GM12878 (cell line): Measurements from ENCODE around the gene CAPN15. TPM values are rescaled to one million over a fixed set of nuclear protein-coding genes. Genes with fewer than 3 reads are reported as not detected.

Source experiments
- ATAC-seq: fragments of 200-7000 bp; cut with Tn5 transposase; 3 replicates; pipeline ENCODE4 v1.9.1; 2020; ENCODE audit warnings: mild to moderate bottlenecking, moderate library complexity
- BruUV-seq: library from RNA; stranded (reverse); fragments of 400-500 nt; replicated peaks from 2 replicates; lab custom pipeline; 2021; lab: Mats Ljungman, UMichigan
- CTCF ChIA-PET: fragments of 300-600 bp; sonication (Branson Sonifier 250); formaldehyde crosslinking; extraction: SDS; loops from one replicate; lab custom pipeline; 2021; ENCODE audit warnings: inconsistent platforms; lab: Yijun Ruan, JAX
- POLR2A ChIA-PET: fragments of 350-600 bp; formaldehyde crosslinking; extraction: SDS; loops from one replicate; lab custom pipeline; 2021; ENCODE audit warnings: inconsistent platforms; lab: Charles Lee
- RAD21 ChIA-PET: fragments of 300-600 bp; sonication (Branson Sonifier 250); formaldehyde crosslinking; loops from one replicate; lab custom pipeline; 2023; ENCODE audit warnings: antibody characterized with exemption; ENCODE audit not compliant: unreplicated experiment; lab: Charles Lee
- SMC1A ChIA-PET: fragments of 300-600 bp; sonication (Branson Sonifier 250); formaldehyde crosslinking; loops from one replicate; lab custom pipeline; 2023; ENCODE audit not compliant: unreplicated experiment, uncharacterized antibody; lab: Charles Lee
- DNase-seq: peaks from one replicate; pipeline ENCODE4 v3.0.0-alpha.2; 2011; ENCODE audit warnings: low read depth, low spot score
- FAIRE-seq: peaks from 3 replicates; lab custom pipeline; 2011; peaks lifted over from hg19 to GRCh38; lab: Jason Lieb, UNC
- H2AFZ ChIP-seq: 2 replicates; pipeline ENCODE4 v1.6.0; 2011; ENCODE audit warnings: low read depth, low read length, control low read depth; ENCODE audit not compliant: control insufficient read depth
- H3K27ac ChIP-seq: 2 replicates; pipeline ENCODE4 v1.5.1; 2011; ENCODE audit warnings: control low read depth; ENCODE audit not compliant: control insufficient read depth, insufficient read depth
- H3K27me3 ChIP-seq, 2 experiments: replicated peaks in 1 of 2; 2 replicates each; pipeline versions ENCODE4 v1.6.0 to v1.6.1; 2011; ENCODE audit warnings: low read length in 1 of 2; ENCODE audit not compliant: control insufficient read depth in 2 of 2, insufficient read depth in 2 of 2
- H3K36me3 ChIP-seq, 2 experiments: 2 replicates each; pipeline ENCODE4 v1.5.1; 2011; ENCODE audit warnings: low read length in 1 of 2; ENCODE audit not compliant: control insufficient read depth in 2 of 2, insufficient read depth in 2 of 2
- H3K4me1 ChIP-seq: 2 replicates; pipeline ENCODE4 v1.6.1; 2011; ENCODE audit warnings: mild to moderate bottlenecking, low read length, moderate library complexity, mixed read lengths; ENCODE audit not compliant: control insufficient read depth, insufficient read depth
- H3K4me2 ChIP-seq: 2 replicates; pipeline ENCODE4 v1.6.0; 2011; ENCODE audit warnings: control low read depth; ENCODE audit not compliant: control insufficient read depth, insufficient read depth
- H3K4me3 ChIP-seq: fragments of 200-600 bp; sonication (generic); 2 replicates; pipeline ENCODE4 v1.5.1; 2016
- H3K79me2 ChIP-seq: 2 replicates; pipeline ENCODE4 v1.6.0; 2011; ENCODE audit warnings: low read length; ENCODE audit not compliant: control insufficient read depth, insufficient read depth
- H3K9ac ChIP-seq: 2 replicates; pipeline ENCODE4 v1.8.0; 2011; ENCODE audit warnings: low read length, control low read depth, mixed read lengths; ENCODE audit not compliant: control insufficient read depth, insufficient read depth
- H3K9me3 ChIP-seq: replicated peaks from 3 replicates; pipeline ENCODE4 v1.5.1; 2011; ENCODE audit warnings: mild to moderate bottlenecking, low read length; ENCODE audit not compliant: control insufficient read depth, insufficient read depth
- H4K20me1 ChIP-seq: 2 replicates; pipeline ENCODE4 v1.6.0; 2011; ENCODE audit not compliant: control insufficient read depth, insufficient read depth
- CBFB ChIP-seq: IDR thresholded peaks from 2 replicates; pipeline ENCODE4 v1.6.1; 2016; ENCODE audit warnings: antibody characterized with exemption, low read depth
- FOXM1 ChIP-seq: IDR thresholded peaks from 2 replicates; pipeline ENCODE4 v1.6.1; 2012; ENCODE audit warnings: low read depth, mild to moderate bottlenecking, inconsistent platforms, low read length, moderate library complexity
- IKZF1 ChIP-seq: fragments of 450-650 bp; conservative IDR thresholded peaks from 2 replicates; pipeline ENCODE4 v1.6.1; 2017; ENCODE audit warnings: antibody characterized with exemption, mild to moderate bottlenecking
- IRF5 ChIP-seq: fragments of 450-650 bp; IDR thresholded peaks from 2 replicates; pipeline ENCODE4 v1.6.1; 2017; ENCODE audit warnings: borderline replicate concordance
- NR2C2 ChIP-seq: IDR thresholded peaks from 2 replicates; pipeline ENCODE4 v1.6.1; 2011; ENCODE audit warnings: borderline replicate concordance, low read depth; ENCODE audit not compliant: control insufficient read depth, insufficient read length
- REST ChIP-seq: IDR thresholded peaks from 2 replicates; pipeline ENCODE4 v1.6.1; 2012; ENCODE audit warnings: mild to moderate bottlenecking, low read depth, low read length
- ZBTB11 ChIP-seq: fragments of 450-650 bp; formaldehyde crosslinking; IDR thresholded peaks from 2 replicates; pipeline ENCODE4 v1.5.0; 2022; ENCODE audit warnings: mild to moderate bottlenecking, missing genetic modification characterization
- WGBS: methylation state at CpG from one replicate; pipeline ENCODE4 v1.1.6; 2016; ENCODE audit warnings: low lambda C conversion rate; ENCODE audit not compliant: insufficient replicate concordance, insufficient coverage; ENCODE audit errors: missing lambda C conversion rate; 5-methylcytosine and 5-hydroxymethylcytosine counted together
- in situ Hi-C: fragments of 300-500 bp; cut with MboI; formaldehyde crosslinking; loops from 9 replicates; pipeline ENCODE4 v1.14.3; 2018; ENCODE audit warnings: mixed read lengths
- intact Hi-C: fragments of 100-400 bp; cut with micrococcal nuclease; formaldehyde crosslinking; loops from one replicate; pipeline ENCODE4 v1.14.2; 2022; ENCODE audit not compliant: unreplicated experiment
- polyA plus RNA-seq, 11 experiments: library from polyadenylated mRNA; depleted of rRNA in 4 of 11; unstranded in 6 of 11; stranded (reverse) in 5 of 11; fragments of >200 nt; fragmentation: Nextera tagmentation in 4 of 11; fragmentation: Illumina TruSeq in 1 of 11; extraction: Ambion mirVana in 4 of 11; extraction: Trizol in 1 of 11; gene quantifications; 1 replicate in 1 of 11; 2 replicates in 10 of 11; pipeline versions ENCODE4 v1.2.1 to v1.2.3, GENCODE V29; 2011 to 2016; ENCODE audit warnings: inconsistent platforms in 2 of 11, missing spikeins in 2 of 11, low read depth in 1 of 11
- total RNA-seq, 4 experiments: library from RNA; depleted of rRNA in 3 of 4; stranded (reverse); fragments of >200 nt in 3 of 4; fragmentation: Illumina TruSeq in 1 of 4; extraction: Trizol in 1 of 4; gene quantifications; 2 replicates each; pipeline versions ENCODE4 v1.2.1 to v1.2.3, GENCODE V29; 2013 to 2021

The CAPN15 gene
- total and polyA plus RNA-seq, 10 of the 15 experiments (the other 5 are each of a cell fraction or from before 2014, with no cell fraction given), result 0.40 to 78.5 (median 8.3) TPM

GRCh38 chr16:521381-522210 lies 5.9 kb upstream of the CAPN15 start:
- H3K27ac ChIP-seq, result no peak overlapping the region
- no peaks in the 10 kb centered on the region for H3K9me3 ChIP-seq
- intact Hi-C loops, result no loop called here
- H3K9ac ChIP-seq, result no peak overlapping the region
- in situ Hi-C loops, result no loop called here
- no TSS peak for BruUV-seq
- H2AFZ ChIP-seq, result no peak overlapping the region
- H3K4me2 ChIP-seq, result no peak overlapping the region
- ChIA-PET RAD21 (no interaction called here), POLR2A (no interaction called here), CTCF (no interaction called here), SMC1A (no interaction called here)
- 87% methylated on average over 34 of the region's 34 CpGs for WGBS
- DNase-seq (no peak), FAIRE-seq (no peak), ATAC-seq (no peak)
- H3K27me3 ChIP-seq, result no peaks in the 10 kb centered on the region
- TF ChIP-seq IKZF1, result no peak
- TF ChIP-seq NR2C2, result no peak
- no peak for TF ChIP-seq FOXM1
- no peak for TF ChIP-seq IRF5
- no peak for TF ChIP-seq CBFB
- no peak for TF ChIP-seq REST
- TF ChIP-seq ZBTB11 (CRISPR knock-in tag), result no peak
- H4K20me1 ChIP-seq, result no peaks in the 10 kb centered on the region; the same call in 1 of the 2 replicates
- H3K79me2 ChIP-seq, result peaks cover 14% of the 10 kb centered on the region
- peaks cover 25% of the 10 kb centered on the region for H3K4me1 ChIP-seq
- H3K36me3 ChIP-seq, result peaks cover 0 to 2% of the 10 kb centered on the region in 2 experiments; a peak in 3 of 4 replicates
- no peak overlapping the region for H3K4me3 ChIP-seq
